ENCODE measurements around the gene ATP9B.

Gene ATP9B

DNA sequence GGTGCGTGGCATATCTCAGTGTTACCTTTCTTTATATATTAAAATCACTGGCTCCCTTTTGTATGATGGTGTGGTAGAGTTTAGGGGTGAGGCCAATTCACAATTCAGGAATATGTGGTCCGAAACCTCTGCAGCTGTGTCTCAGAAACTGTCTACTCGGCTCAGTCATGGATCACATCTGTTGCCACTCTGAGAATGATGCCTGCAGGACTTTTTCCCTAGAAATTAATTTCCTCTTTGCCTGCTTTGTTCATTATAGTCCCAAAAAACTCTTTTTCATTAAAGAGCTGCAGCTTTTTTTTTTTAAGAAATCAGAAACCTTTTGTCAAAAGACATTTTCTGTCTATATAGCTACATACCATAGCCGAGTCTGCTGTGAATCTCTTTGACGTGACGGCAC, 221.7 kb downstream of the ATP9B start:
- no peak for DNase-seq (ENCODE audit: low read depth)
- H3K4me3 ChIP-seq (ENCODE audit: low read depth, low read length), result no peak overlapping the region
- TF ChIP-seq CTCF (IDR thresholded peaks at IDR 0.05; ENCODE audit: control insufficient read depth, extremely low read depth, insufficient read depth), result no peak

GRCh38 chr18:79294235-79294634, 225.0 kb downstream of the ATP9B start:
- DNase-seq (ENCODE audit: low read depth), result no peak
- no peak overlapping the region for H3K4me3 ChIP-seq (ENCODE audit: low read depth, low read length)
- TF ChIP-seq CTCF (IDR thresholded peaks at IDR 0.05; ENCODE audit: control insufficient read depth, extremely low read depth, insufficient read depth), result no peak

DNA sequence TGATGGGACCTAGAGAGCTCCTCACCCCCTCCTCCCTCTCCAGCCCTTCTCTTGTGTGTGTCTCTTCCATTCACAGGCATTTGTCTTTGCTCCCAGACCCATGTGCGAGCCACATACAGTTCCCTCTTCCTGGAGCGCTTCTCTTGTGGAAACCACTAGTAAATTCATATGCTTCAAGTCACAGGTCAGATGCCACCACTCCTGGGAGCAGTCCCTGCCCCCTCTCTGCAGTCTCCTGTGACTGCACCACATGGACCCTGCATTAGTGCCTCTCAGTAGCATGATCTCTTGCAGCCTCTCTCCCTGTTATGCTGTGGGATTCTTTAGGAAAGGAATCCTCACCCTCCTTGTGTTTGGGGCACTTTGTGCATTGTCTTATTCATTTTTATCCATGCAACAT, 230.1 kb downstream of the ATP9B start:
- no peak overlapping the region for H3K4me3 ChIP-seq (ENCODE audit: low read depth, low read length)
- DNase-seq (ENCODE audit: low read depth), result no peak
- no peak for TF ChIP-seq CTCF (IDR thresholded peaks at IDR 0.05; ENCODE audit: control insufficient read depth, extremely low read depth, insufficient read depth)

DNA sequence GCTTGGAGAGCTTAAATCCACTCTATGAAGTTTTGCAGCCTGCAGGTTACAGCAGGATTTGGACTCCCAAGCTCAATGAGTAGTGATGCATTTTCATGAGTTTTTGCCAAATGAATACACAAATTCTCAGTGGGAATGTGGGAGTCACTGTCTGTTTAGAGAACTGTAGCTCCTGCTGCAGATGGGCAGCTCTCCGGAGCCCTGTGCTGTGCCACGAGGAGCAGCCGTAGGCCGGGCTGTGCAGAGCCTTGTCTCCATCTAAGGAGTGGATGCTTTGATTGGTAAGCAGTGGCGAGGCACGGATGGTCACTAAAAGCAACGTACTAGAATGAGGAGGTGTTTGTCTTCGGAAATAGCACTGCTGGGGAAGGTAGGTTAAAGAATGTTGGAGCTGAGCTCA, 230.5 kb downstream of the ATP9B start:
- H3K4me3 ChIP-seq (ENCODE audit: low read depth, low read length), result no peak overlapping the region
- DNase-seq (ENCODE audit: low read depth), result no peak
- no peak for TF ChIP-seq CTCF (IDR thresholded peaks at IDR 0.05; ENCODE audit: control insufficient read depth, extremely low read depth, insufficient read depth)

- H3K4me3 ChIP-seq (ENCODE audit: low read depth, low read length), result no peak overlapping the region
- no peak for TF ChIP-seq CTCF (IDR thresholded peaks at IDR 0.05; ENCODE audit: control insufficient read depth, extremely low read depth, insufficient read depth)
- no peak for DNase-seq (ENCODE audit: low read depth)
Observed at GRCh38 chr18:79300413-79300812, 231.2 kb downstream of the ATP9B start.

DNA sequence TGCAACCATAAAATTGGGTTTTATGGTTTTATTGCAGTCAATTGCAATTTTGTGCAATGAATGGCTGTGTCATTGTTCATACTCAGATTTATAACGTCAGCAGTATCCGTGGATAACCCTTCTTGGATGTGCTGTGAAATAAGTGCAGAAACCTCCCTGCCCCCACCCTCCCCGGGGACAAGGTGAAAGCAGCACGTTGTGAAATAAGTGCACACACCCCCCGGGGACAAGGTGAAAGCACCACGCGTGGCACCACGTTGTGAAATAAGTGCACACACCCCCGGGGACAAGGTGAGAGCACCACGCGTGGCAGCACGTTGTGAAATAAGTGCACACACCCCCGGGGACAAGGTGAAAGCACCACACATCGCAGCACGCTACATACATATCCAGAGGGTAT, 232.9 kb downstream of the ATP9B start:
- no peak overlapping the region for H3K4me3 ChIP-seq (ENCODE audit: low read depth, low read length)
- no peak for TF ChIP-seq CTCF (IDR thresholded peaks at IDR 0.05; ENCODE audit: control insufficient read depth, extremely low read depth, insufficient read depth)
- no peak for DNase-seq (ENCODE audit: low read depth)

DNA sequence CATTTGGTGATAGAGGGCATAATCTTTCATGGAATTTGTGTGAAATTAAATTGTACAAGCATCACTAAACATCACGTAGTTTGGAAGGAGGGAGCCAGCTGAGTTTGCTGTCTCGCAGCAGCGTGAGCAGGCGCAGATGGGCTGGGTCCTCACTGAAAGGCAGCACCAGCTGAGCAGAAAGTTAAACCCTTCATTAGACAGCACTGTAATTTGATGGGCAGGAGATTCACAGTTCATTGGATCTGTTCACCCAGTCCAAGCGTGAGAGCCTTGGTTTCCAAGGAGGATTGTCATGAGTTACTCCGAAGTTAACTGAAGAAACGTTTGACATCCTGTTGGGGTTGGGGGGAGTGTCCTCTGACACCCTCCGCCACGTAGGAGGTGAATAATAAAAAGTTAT, 236.7 kb downstream of the ATP9B start:
- no peak for TF ChIP-seq CTCF (IDR thresholded peaks at IDR 0.05; ENCODE audit: control insufficient read depth, extremely low read depth, insufficient read depth)
- no peak for DNase-seq (ENCODE audit: low read depth)
- H3K4me3 ChIP-seq (ENCODE audit: low read depth, low read length), result no peak overlapping the region

Measured in LNCaP clone FGC (cell line).